Measurements from ENCODE around the gene JOSD1. TPM values are rescaled to one million over a fixed set of nuclear protein-coding genes. Genes with fewer than 3 reads are reported as not detected.
A peak's percentile ranks its signal among the peaks of the same experiment; 100 is the strongest.

Gene JOSD1
- total and polyA plus RNA-seq, 4 experiments from 2014 or later: 8.0 to 65.4 (median 37.1) TPM

DNA sequence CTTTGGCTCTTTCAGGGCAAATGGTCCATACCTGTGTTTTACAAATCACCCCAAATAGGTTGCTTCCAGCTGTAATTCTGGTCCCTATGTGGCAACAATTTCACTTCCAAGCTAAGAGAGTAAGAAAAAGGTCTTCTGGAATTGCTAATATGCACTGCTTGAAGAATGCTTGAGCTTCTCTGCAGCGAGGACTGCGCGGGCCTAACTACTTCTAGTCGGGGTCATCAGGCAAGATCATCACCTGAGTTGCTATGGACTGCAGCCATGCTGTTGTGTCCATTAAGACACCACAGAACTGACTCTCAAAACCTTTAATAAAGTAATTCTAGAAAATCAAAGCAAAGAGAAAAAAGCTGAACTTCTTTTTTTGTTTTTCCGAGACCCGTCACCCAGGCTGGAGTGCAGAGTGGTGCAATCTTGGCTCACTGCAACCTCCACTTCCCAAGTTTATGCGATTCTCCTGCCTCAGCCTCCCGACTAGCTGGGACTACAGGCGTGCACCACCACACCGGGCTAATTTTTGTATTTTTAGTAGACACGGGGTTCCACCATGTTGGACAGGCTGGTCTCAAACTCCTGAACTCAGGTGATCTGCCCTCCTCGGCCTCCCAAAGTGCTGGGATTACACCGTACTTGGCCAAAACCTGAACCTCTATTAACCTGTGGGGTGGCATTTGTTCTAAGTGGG is 2.2 kb downstream of the JOSD1 start:
- intact Hi-C loops (cut with micrococcal nuclease): no loop called here
- Histone ChIP-seq H3K9me3 (ENCODE audit: control insufficient read depth in 1 of 2, low read length in 2 of 2) (no peaks in the 10 kb centered on the region), H3K36me3 (ENCODE audit: insufficient read depth, low read length) (no peaks in the 10 kb centered on the region), H3K27ac (ENCODE audit: low read depth, low read length) (peak overlapping the region; percentile 98), H3K27me3 (ENCODE audit: insufficient read depth, low read length) (no peaks in the 10 kb centered on the region), H3K4me3 (ENCODE audit: low read length in 2 of 2) (no peak overlapping the region), H3K4me1 (ENCODE audit: insufficient read depth, low read length) (peaks cover 52% of the 10 kb centered on the region)
- peak overlapping the region in 7 of 8 donors; percentile 72 to 93 (median 91) for H3K4me3 Mint-ChIP-seq
- ChIA-PET POLR2A (ENCODE audit: partially characterized antibody) (interaction anchor here (0.9 to 8.5 kb wide), 16 partner anchors 7 to 1055 kb away, joined by 3 to 84 read pairs (median 4); partner anchors contain the start of genes CBX6, CBY1, FAM227A and GTPBP1), CTCF (ENCODE audit: partially characterized antibody) (interaction anchor here (1.2 to 5.2 kb wide), 4 partner anchors 17 to 646 kb away, joined by 3 to 49 read pairs (median 5); partner anchors contain the start of gene TOMM22)
- DNase-seq: peak in 1 of 5 donors; percentile 9
- H3K4me1 Mint-ChIP-seq: peaks cover 51 to 69% (median 60%) of the 10 kb centered on the region in 4 donors
- peaks cover 0 to 4% of the 10 kb centered on the region in 2 donors for H3K27me3 Mint-ChIP-seq
- peak overlapping the region; percentile 98 to 100 (median 98) for H3K27ac Mint-ChIP-seq
- peaks cover 3 to 33% of the 10 kb centered on the region in 2 donors for H3K36me3 Mint-ChIP-seq
- peaks cover 0 to 5% (median 0%) of the 10 kb centered on the region in 8 donors for H3K9me3 Mint-ChIP-seq

DNA sequence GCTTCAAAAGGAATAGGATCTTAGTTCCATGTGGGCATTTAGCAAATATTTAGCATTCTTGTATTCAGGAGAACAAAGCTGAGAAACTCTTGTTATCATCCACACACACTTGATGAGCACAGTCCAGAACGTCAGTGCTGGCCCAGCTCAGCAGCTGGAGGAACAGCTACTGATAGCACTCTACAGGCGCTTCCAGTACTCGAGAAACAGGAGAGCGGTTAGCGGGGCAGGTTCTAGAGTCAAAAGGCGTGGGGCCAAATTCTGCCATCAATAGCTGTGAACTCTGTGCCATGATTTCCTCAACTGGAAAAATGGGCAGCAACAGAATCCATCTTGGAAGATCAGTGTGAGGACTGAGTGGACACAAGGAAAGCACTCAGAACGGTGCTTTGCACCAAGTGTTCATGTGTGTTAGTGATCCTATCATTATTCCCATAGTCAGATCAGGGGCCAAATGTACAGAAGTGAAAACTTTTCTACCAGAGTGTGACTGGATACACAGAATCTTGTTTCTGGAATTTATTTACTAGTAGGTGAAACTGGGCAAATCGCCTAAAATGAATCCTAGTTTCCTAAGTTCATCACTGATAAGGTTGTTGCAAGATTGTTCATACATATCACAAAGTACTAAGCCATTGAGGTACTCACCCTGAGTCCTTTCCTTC is 3.2 kb downstream of the JOSD1 start:
- Mint-ChIP-seq H3K27me3 (peaks cover 0 to 4% of the 10 kb centered on the region in 2 donors), H3K36me3 (peaks cover 3 to 41% of the 10 kb centered on the region in 2 donors), H3K9me3 (peaks cover 0 to 5% (median 0%) of the 10 kb centered on the region in 8 donors), H3K27ac (peak overlapping the region; percentile 56 to 100 (median 98)), H3K4me3 (peak overlapping the region; percentile 7 to 93 (median 51)), H3K4me1 (peaks cover 58 to 78% (median 66%) of the 10 kb centered on the region in 4 donors)
- peak overlapping the region; percentile 36 for H3K27ac ChIP-seq (ENCODE audit: low read depth, low read length)
- DNase-seq: peak in 1 of 5 donors; percentile 39
- H3K4me1 ChIP-seq (ENCODE audit: insufficient read depth, low read length): peaks cover 52% of the 10 kb centered on the region
- H3K36me3 ChIP-seq (ENCODE audit: insufficient read depth, low read length): no peaks in the 10 kb centered on the region
- ChIA-PET POLR2A (ENCODE audit: partially characterized antibody) (interaction anchor here (1.4 to 8.5 kb wide), 6 partner anchors 8 to 54 kb away, joined by 3 to 84 read pairs (median 28); partner anchors contain the start of genes GTPBP1 and TOMM22), CTCF (ENCODE audit: partially characterized antibody) (interaction anchor here (1.2 to 5.2 kb wide), 2 partner anchors 16 to 71 kb away, joined by 3 to 49 read pairs; partner anchors contain the start of gene TOMM22)
- H3K4me3 ChIP-seq (ENCODE audit: low read length in 2 of 2): no peak overlapping the region
- intact Hi-C loops (cut with micrococcal nuclease): no loop called here
- no peaks in the 10 kb centered on the region for H3K9me3 ChIP-seq (ENCODE audit: control insufficient read depth in 1 of 2, low read length in 2 of 2)
- H3K27me3 ChIP-seq (ENCODE audit: insufficient read depth, low read length): no peaks in the 10 kb centered on the region

DNA sequence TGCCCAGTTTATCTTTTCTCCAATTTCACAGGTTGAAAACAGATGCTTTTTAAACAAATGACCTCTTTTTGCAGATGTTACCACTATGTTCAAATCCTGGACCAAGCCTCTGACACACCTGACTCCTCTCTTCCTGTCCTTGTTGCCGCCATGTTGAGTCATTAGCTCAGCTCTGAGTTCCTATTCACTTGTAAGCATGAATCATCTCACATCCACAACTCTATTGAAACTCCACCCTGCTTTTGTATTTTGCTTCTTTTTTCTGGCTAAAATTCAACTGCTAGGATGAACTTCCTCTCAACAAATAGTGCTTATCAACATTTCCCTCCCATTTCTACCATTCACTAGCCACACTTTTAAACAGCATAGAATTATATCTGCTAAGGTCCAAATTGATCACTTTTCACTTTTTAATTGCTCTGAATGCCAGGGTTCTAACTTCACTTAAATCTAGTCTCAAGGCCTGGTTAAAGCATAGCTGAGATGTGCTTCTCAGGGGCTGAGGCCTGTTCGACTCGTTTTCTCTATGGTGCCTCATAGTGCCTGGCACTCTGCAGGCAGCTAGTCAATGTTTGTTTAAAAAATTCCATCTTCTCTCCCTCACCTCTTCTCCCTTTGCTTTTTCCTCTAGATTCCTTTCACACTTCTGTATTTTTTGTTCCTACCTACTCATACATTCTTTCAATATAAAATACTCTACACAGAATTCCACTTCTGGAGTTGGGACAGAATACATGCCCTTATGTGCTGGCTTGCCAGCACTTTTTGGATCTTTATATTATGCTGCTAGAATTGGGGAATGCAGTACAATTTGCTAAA is 3.9 kb downstream of the JOSD1 start:
- peaks cover 50% of the 10 kb centered on the region for H3K4me1 ChIP-seq (ENCODE audit: insufficient read depth, low read length)
- CTCF ChIA-PET (ENCODE audit: partially characterized antibody): interaction anchor here (5.2 kb wide), 1 partner anchor 15 kb away, joined by 49 read pairs; the partner anchor contains the start of gene TOMM22
- no peaks in the 10 kb centered on the region for H3K9me3 ChIP-seq (ENCODE audit: control insufficient read depth in 1 of 2, low read length in 2 of 2)
- no peaks in the 10 kb centered on the region for H3K27me3 ChIP-seq (ENCODE audit: insufficient read depth, low read length)
- H3K4me3 ChIP-seq (ENCODE audit: low read length in 2 of 2): no peak overlapping the region
- H3K4me1 Mint-ChIP-seq: peaks cover 58 to 80% (median 68%) of the 10 kb centered on the region in 4 donors
- H3K27me3 Mint-ChIP-seq: peaks cover 0 to 4% of the 10 kb centered on the region in 2 donors
- no peaks in the 10 kb centered on the region for H3K36me3 ChIP-seq (ENCODE audit: insufficient read depth, low read length)
- DNase-seq: peak in 1 of 5 donors; percentile 73
- H3K27ac ChIP-seq (ENCODE audit: low read depth, low read length): peak overlapping the region; percentile 36
- peak overlapping the region; percentile 56 to 99 (median 80) for H3K27ac Mint-ChIP-seq
- intact Hi-C loops (cut with micrococcal nuclease): no loop called here
- peaks cover 3 to 44% of the 10 kb centered on the region in 2 donors for H3K36me3 Mint-ChIP-seq
- H3K4me3 Mint-ChIP-seq: peak overlapping the region in 7 of 8 donors; percentile 16 to 93 (median 56)
- POLR2A ChIA-PET (ENCODE audit: partially characterized antibody): interaction anchor here (1.1 to 8.5 kb wide), 7 partner anchors 9 to 55 kb away, joined by 3 to 84 read pairs (median 27); partner anchors contain the start of genes GTPBP1 and TOMM22
- peaks cover 0 to 5% (median 0%) of the 10 kb centered on the region in 8 donors for H3K9me3 Mint-ChIP-seq

DNA sequence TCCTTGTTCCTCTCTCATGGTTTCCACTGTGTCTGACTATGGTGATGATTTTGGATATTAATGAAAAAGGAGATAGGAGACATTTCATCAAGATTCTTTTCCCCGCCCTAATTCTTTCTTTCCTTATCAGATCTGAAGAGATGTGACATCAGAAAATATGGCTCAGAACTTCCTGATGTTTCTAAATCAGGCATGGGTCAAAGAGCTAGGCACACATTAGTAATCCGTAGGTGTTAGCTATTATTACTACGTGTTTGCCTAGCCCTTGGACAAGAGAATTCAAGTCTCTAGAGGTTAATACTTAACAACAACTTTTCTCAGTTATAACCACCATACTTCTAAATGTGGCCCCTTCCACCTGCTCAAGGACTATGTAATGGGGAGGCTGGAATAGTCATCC is 5.8 kb downstream of the JOSD1 start:
- no peaks in the 10 kb centered on the region for H3K9me3 ChIP-seq (ENCODE audit: control insufficient read depth in 1 of 2, low read length in 2 of 2)
- CTCF ChIA-PET (ENCODE audit: partially characterized antibody): interaction anchor here (0.9 to 1.0 kb wide), 2 partner anchors 11 to 13 kb away, joined by 3 to 5 read pairs; partner anchors contain the start of gene GTPBP1
- POLR2A ChIA-PET (ENCODE audit: partially characterized antibody): interaction anchor here (2.3 to 8.5 kb wide), 3 partner anchors 11 to 60 kb away, joined by 5 to 84 read pairs (median 30); partner anchors contain the start of genes GTPBP1 and TOMM22
- no peaks in the 10 kb centered on the region for H3K27me3 ChIP-seq (ENCODE audit: insufficient read depth, low read length)
- H3K27ac ChIP-seq (ENCODE audit: low read depth, low read length): no peak overlapping the region
- H3K36me3 Mint-ChIP-seq: peaks cover 7 to 42% of the 10 kb centered on the region in 2 donors
- H3K4me3 ChIP-seq (ENCODE audit: low read length in 2 of 2): no peak overlapping the region
- H3K27ac Mint-ChIP-seq: peak overlapping the region in 5 of 7 donors; percentile 36 to 67 (median 42)
- no peak for DNase-seq
- peaks cover 42% of the 10 kb centered on the region for H3K4me1 ChIP-seq (ENCODE audit: insufficient read depth, low read length)
- peaks cover 52 to 75% (median 62%) of the 10 kb centered on the region in 4 donors for H3K4me1 Mint-ChIP-seq
- no peaks in the 10 kb centered on the region for H3K9me3 Mint-ChIP-seq
- peaks cover 2% of the 10 kb centered on the region for H3K36me3 ChIP-seq (ENCODE audit: insufficient read depth, low read length)
- H3K4me3 Mint-ChIP-seq: peak overlapping the region in 1 of 8 donors; percentile 40
- intact Hi-C loops (cut with micrococcal nuclease): no loop called here
- no peaks in the 10 kb centered on the region for H3K27me3 Mint-ChIP-seq

DNA sequence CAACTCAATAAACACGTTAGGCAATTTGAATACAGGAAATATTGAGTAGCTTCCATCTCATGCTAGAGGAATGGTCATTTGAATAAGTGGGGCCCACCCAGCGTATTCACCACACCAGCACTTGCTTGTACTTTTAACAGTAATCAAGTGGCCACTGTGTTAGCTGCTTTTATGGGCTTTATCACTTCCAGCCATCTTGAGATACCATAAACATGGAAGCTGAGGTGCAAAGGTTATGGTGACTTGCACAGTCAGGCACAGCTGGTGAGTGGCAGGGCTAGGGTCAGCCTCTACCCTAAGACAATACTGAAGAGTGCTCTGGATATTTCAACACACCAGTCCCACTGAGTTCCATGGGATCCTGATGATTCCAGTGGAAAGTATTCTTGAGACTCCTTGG is 6.7 kb downstream of the JOSD1 start:
- intact Hi-C loops (cut with micrococcal nuclease): no loop called here
- H3K36me3 ChIP-seq (ENCODE audit: insufficient read depth, low read length): peaks cover 7% of the 10 kb centered on the region
- H3K4me1 Mint-ChIP-seq: peaks cover 44 to 66% (median 53%) of the 10 kb centered on the region in 4 donors
- H3K4me3 ChIP-seq (ENCODE audit: low read length in 2 of 2): no peak overlapping the region
- no peaks in the 10 kb centered on the region for H3K9me3 Mint-ChIP-seq
- no peak overlapping the region for H3K4me3 Mint-ChIP-seq
- peaks cover 33% of the 10 kb centered on the region for H3K4me1 ChIP-seq (ENCODE audit: insufficient read depth, low read length)
- ChIA-PET CTCF (ENCODE audit: partially characterized antibody) (no interaction called here), POLR2A (ENCODE audit: partially characterized antibody) (interaction anchor here (1.3 to 8.5 kb wide), 4 partner anchors 11 to 60 kb away, joined by 3 to 84 read pairs (median 8); partner anchors contain the start of genes GTPBP1 and TOMM22)
- H3K27me3 Mint-ChIP-seq: no peaks in the 10 kb centered on the region
- no peak for DNase-seq
- peak overlapping the region in 1 of 7 donors; percentile 36 for H3K27ac Mint-ChIP-seq
- no peaks in the 10 kb centered on the region for H3K9me3 ChIP-seq (ENCODE audit: control insufficient read depth in 1 of 2, low read length in 2 of 2)
- H3K36me3 Mint-ChIP-seq: peaks cover 13 to 40% of the 10 kb centered on the region in 2 donors
- H3K27me3 ChIP-seq (ENCODE audit: insufficient read depth, low read length): no peaks in the 10 kb centered on the region
- no peak overlapping the region for H3K27ac ChIP-seq (ENCODE audit: low read depth, low read length)

DNA sequence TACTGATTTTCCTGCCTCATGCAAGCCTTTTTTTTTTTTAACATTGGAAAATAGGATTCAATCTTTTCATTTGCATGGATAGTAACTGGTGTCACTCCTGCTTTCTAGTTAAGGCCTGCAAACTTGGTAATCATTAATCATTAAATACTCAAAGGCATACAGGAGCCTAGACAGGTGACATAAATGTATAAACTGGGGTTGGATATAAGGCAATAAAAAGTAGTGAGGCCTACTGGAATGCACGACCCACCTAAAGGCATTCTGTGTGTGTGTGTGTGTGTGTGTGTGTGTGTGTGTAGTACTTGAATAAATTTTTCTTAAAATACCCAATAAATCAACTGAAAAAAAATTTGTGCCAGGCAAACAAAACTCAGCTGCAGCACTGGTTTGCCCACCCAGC is 11.1 kb downstream of the JOSD1 start:
- ChIA-PET POLR2A (ENCODE audit: partially characterized antibody) (interaction anchor here (2.6 kb wide), 1 partner anchor 9 kb away, joined by 8 read pairs; no protein-coding TSS in a partner anchor), CTCF (ENCODE audit: partially characterized antibody) (interaction anchor here (1.1 kb wide), 1 partner anchor 8 kb away, joined by 3 read pairs; no protein-coding TSS in a partner anchor)
- H3K4me1 ChIP-seq (ENCODE audit: insufficient read depth, low read length): no peaks in the 10 kb centered on the region
- no peak overlapping the region for H3K4me3 Mint-ChIP-seq
- H3K36me3 Mint-ChIP-seq: peaks cover 24 to 55% of the 10 kb centered on the region in 2 donors
- H3K4me1 Mint-ChIP-seq: peaks cover 11 to 26% (median 18%) of the 10 kb centered on the region in 4 donors
- H3K27me3 ChIP-seq (ENCODE audit: insufficient read depth, low read length): no peaks in the 10 kb centered on the region
- H3K9me3 Mint-ChIP-seq: no peaks in the 10 kb centered on the region
- no peaks in the 10 kb centered on the region for H3K27me3 Mint-ChIP-seq
- H3K9me3 ChIP-seq (ENCODE audit: control insufficient read depth in 1 of 2, low read length in 2 of 2): no peaks in the 10 kb centered on the region
- no peak for DNase-seq
- intact Hi-C loops (cut with micrococcal nuclease): no loop called here
- no peak overlapping the region for H3K4me3 ChIP-seq (ENCODE audit: low read length in 2 of 2)
- no peak overlapping the region for H3K27ac ChIP-seq (ENCODE audit: low read depth, low read length)
- H3K27ac Mint-ChIP-seq: peak overlapping the region in 1 of 7 donors; percentile 22
- peaks cover 44% of the 10 kb centered on the region for H3K36me3 ChIP-seq (ENCODE audit: insufficient read depth, low read length)
